Midbrain (tissue), 1 donor: ENCODE measurements around the gene CPM.

Experiments
- DNase-seq: peaks from one replicate; lab custom pipeline; 2025; lab: John Stamatoyannopoulos, UW

The CPM gene

DNA sequence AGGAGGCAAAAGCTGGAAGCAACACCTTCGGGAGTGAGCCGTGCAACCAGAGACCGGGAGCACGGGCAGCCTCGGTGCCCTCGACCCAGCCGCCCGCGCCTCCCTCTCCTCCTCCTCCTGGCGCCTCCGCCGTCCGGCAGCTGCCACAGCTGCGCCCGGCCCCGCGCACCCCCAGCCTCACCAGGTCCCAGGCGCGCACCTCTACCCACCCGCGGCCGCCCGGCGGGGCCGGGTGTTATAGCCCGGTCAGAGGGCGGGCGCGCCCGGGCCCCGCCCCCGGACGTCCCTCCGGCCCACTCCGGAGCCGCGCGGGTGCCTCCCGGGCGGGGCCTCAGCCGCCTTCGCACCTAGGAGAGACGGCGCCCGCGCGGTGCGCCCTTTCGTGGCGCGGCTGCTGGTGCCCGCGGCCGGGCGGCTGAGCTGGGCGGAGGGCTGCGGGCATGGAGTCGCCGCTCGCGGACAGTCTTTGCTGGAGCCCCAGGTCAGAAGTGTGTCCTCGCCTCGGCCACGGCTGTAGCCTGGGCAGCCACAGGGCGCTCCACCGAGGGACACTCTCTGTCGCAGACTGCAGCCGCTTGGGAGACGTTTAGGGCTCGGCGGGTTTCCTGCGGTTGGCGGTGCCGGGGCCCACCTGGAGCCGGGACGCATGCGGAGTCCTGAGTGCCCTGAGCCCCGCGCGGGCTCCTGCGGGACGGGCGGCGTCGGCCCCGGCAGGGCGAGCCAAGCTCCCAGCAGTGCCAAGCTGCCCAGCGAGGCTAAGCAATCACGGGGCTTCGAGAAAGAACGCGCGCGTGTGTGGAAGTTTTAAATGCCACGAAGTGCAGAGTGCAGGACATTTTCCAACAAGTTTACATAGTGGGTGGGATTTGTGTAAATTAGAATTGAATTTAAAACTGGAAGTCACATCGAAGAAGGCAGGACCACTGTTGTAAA is at the start of gene CPM:
Gene CPM, minus strand, starts transcription at position 211 of the 933 bp plus-strand sequence. CDS start 334 bp downstream, outside the sequence.
- peak; percentile 81 for DNase-seq

DNA sequence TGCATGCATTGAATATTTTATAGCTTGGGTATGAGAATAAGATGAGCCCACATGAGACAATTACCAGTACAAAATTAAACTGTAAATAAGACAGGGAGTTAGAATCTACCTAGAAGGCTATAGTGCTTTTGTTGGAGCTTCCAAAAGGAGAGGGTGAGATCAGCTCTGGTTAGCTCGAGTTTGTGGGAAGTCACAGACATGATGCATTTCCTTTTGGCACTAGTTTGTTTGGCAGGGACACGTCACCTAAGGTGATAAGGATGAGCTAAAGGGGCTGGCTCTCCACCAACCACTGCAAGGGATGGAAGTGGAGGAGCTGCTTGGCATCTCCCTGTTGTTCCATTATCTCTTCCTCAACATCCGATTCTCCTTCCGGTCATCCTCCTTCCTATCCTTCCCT is 48.5 kb upstream of the CPM start:
- DNase-seq = no peak

DNA sequence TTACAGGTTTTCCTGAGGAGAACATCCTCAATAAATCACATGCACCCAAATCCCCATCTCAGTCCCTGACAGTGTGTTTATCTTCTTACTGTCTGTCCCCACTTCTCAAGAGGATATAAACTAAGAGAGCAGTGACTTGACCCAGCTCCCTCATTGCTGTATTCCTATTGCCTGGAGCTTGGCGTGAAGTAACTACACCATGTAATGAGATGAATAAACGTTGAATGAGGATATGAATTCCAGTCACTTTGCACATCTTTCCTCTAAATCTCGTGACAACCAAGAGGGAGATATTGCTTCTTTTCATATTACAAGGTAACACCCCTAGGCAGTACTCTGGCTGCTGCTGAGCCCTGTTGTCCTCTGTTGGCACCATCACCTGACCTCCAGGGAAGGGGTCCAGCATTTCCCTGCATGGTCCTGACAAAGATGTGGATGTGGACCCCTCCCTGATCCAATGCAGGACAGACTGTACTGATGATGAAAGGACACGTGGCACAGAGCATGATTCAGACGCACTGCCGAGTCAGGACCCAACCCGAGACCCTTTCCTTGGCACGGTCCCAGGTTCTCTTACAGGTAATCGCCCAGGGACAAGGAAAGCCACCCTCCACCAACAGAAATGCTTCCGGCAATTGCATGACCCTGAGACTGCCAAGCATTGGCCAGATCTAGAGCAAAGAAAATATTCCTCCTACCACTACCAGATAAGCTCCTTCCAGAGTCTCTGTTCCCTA is 47.7 kb upstream of the CPM start:
- no peak for DNase-seq

DNA sequence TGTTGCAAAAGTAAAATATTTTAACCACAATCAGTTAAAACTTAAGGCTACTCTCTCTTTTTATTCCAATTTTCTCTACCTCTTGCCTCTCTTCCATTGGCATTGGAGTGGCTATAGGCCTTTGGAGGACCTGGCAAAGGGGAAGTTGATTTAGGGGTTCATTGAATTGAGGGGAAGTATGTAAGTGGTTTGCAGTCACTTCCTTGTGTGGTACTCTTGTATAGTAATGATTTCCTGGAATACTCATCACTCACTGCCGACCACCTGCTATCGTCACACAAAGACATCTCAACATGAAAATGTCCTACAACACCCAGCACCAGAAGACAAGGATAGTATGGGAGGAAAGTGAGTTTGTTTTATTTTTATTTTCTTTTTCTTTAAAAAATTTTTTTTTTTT is 45.7 kb upstream of the CPM start:
- no peak for DNase-seq

DNA sequence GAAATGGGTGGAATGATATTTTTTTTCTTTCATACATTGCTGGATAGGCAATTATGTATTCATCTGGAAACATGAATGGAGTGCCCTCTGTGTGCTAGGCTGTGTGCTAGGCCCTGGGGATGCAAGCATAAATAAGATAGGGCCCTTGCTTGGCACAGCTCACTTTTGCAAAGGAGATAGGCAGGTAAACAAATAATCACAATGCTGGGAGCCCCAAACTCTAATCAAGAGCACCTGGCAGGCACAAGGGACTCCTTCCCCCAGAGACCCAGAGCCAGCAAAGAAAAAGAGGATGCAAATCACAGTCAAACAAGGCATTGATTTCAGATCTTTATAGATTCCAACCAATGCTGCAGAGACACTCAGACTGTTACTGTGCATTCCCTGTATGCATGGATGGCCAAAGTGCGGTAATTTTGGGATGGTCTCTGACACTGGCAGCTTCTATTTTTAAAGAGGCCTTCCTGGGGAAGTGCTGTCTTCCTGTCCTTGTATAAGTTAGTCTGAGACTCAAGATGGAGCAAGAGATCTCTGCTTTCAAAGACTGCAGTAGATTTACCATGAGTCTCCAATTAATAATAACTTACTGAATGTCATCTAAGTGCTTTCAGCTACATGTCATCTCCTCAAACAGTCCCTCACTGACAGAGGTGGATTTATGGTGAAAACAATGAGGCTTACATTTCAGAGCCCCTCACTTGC is 45.1 kb upstream of the CPM start:
- DNase-seq = peak; percentile 62

DNA sequence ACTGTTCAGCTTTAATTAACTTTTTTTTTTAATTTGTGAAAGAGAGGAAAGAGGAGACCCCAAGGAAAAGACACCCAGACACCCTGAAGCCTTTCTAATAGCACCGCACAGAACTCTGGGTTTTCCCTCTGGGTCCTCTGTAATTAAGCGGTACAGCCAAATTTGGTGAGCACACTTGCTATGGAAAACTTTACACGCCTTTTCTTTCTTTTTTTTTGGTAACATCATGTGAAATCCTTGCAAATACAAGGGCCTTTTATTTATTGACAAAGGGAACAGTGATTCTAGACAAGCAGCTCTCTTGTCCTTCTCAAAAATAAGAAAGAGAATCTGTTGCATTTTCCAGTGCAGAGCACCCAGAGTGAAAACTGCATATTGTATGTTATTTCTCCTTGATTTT is 44.4 kb upstream of the CPM start:
- DNase-seq = peak; percentile 80

DNA sequence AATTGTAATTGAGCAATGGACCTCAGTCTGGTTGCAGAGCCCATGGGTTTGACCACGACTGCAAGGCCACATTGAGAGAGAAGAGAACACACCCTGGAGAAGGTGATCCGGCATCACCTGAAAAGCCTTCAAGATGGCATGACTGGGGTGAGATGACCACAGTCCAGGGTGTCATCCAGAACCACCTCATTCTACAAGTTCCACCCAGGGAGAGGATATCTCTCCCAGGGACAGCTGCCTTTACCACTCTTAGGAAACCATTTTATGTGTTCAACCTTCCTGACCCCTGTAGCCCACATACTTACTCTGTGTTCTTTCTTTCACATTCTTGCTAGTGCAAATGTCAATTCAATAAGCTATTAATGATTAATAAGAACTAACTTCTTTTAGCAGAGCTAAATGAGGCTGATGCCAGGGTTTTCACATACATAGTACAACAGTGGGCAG is 43.4 kb upstream of the CPM start:
- no peak for DNase-seq

DNA sequence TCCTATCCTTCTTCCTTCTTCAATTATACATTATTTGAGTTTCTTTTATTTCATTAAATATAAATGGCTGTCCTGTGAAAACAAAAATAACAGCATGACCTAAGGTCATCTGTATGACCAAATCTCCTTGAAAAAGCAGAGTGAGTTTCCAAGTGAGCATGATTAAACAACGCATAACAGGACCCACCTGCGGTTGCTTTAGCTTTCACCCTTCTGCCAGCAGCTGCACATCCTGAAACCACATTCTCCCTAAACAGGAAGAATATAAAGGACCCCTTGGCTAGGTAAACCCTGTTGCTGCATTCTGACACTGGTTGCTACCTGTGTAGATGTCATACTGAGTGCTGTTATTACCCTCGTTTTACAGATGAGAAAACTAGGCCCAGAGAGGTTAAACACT is 42.8 kb upstream of the CPM start:
- no peak for DNase-seq

DNA sequence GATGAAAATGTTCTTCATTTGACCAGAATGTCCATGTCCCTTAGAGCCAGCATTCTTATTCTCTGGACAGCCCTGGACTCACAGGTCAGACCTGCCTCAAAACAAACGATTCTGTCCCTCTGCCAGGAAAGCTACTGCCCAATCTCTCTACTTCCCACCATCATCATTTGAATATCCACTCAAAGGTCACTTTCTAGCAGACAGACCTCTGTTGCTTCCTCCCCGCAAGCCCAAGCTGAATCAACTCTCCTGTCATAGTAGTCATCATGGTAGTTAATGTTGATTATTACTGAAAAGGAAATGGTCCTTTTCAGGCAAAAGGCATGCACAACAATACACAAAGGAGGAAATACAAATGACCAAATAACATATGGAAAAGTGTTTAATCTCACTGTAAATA is 39.6 kb upstream of the CPM start:
- DNase-seq = no peak

DNA sequence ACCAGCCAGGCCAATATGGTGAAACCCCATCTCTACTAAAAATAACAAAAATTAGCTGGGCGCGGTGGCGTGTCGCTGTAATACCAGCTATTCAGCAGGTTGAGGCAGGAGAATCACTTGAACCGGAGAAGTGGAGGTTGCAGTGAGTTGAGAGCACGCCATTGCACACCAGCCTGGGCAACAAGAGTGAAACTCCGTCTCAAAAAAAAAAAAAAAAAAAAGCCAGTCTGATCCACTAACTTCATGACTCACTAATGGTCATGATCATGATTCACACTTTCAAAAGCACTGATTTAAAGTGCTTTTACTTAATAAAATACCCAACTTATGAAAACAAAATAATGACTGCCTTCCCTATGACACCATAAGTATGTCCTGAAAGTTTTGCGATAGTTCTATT is 38.4 kb upstream of the CPM start:
- DNase-seq = no peak

DNA sequence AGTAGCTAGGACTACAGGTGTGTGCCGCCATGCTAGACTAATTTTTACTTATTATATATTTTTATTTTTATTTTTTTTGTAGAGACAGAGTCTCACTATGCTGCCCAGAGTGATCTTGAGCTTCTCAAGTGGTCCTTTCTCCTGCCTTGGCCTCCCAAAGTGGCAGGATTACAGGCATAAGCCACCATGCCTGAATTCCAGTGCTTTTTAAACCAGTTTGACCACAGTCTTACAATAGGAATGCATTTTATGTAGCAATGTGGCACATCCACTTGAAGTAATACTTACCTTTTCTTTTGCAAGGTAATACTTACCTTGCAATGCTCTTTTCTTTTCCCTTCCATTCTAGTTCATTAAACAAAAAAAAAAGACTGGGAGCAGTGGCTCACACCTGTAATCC is 38.0 kb upstream of the CPM start:
- DNase-seq = no peak

DNA sequence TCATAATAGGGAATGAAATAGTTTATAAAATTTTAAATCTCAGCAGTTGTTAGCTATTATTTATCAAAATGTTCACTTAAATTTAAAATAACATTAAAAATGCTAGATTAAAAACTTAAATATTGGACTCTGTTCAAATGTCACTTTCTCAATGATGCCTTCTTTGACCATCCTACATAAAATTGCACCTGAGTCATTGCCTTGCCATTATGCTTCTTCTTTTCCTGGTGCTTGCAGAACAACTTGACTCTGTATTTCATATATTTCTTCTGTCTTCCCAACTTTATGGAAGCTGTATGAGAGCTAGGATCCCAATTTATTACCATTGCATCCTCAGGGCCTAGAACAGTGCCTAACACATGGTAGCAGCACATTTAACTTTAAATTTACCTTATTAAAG is 37.3 kb upstream of the CPM start:
- DNase-seq = no peak

DNA sequence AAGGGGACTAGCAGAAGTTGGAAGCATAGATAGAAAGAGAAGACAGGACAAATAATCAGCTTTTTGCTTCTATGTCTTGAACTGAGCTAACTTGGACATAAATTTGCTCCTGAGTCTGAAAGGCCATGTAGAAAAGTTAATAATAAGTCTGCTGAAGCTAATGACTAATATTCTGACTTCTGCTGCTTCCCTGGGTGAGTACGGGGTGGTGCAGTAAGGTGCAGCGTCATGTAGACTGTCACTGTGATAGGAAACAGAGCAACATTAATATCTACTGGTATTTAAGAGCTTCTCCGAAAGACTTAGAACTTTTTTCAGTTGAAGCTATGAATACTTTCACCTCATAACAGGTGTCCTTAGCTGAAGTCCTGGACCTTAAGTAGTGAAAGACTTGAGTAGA is 34.1 kb upstream of the CPM start:
- DNase-seq = no peak

DNA sequence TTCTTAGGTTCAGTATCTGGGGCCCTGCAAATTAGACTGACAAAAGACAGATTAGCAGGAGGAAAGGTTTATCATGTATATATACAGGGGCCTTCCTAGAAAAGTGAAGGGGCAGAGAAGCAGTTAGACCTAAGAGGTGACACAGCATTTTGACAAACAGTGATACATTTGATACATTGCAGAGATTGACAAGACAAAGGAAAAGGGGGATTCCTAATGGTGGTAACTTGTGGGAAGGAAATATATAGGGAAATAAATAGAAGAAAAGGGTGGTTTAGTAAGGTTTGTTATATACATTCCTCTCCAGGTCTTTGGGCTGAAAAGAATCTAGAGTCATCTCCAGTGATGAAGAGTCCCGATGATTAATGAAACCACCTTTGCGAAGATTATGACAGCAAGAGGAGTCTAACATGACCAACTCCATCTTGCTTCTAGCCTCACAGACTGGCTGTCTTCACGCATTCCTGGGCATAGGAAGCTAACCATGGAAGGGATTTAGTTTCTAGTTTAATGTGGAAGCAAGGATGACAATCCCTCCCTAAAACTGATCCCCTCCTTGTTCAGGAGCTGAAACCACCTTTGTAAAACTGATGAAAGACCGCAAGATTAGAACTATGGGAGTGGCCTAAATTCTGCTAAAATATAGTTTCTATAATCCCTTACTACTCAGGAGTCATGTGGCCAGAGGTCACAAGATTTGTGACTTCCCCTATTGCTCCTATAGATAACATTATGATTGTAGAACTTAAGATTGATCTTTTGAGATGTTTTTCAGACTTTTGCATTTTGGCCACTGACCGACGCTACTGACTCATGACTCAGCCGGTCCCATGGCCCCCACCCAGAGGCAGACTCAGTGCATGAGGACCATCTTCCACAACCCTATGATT is 31.1 kb upstream of the CPM start:
- DNase-seq = no peak

DNA sequence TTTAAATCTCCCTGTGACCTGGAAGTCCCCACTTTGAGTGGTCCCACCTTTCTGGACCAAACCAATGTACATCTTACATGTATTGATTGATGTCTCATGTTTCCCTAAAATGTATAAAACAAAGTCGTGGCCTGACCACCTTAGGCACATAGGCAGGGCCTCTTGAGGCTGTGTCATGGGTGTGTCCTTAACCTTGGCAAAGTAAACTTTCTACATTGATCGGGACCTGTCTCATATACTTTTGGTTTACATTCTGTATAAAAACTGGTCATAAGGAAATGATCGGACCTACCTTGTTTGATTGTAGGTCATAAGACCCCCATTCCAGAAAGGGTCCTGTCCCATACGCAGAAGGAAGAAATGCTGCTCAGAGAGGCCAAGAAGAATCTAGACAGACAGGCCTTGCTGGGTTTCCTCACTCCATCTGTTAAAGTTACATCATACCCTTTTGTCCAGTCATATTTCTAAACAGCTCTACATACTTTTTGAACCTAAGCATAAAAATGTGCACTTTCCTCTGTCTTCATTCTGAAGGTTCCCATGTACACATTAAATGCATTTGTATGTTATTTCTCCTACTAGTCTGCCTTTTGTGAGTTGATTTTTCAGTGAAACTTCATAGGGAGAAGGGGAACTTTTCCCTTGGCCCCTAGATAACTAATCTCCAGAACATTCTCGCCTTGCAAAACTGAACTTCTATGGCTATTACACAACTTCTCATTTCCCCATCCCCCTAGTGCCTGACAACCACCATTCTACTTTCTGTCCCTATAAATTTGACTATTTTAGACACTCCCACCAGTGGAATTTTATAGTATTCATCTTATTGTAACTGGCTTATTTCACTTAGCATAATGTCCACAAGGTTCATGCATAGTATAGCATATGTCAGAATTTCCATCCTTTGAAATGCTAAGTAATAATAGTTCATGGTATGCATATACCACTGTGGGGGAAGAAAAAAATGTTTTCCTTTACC is 30.2 kb upstream of the CPM start:
- no peak for DNase-seq

DNA sequence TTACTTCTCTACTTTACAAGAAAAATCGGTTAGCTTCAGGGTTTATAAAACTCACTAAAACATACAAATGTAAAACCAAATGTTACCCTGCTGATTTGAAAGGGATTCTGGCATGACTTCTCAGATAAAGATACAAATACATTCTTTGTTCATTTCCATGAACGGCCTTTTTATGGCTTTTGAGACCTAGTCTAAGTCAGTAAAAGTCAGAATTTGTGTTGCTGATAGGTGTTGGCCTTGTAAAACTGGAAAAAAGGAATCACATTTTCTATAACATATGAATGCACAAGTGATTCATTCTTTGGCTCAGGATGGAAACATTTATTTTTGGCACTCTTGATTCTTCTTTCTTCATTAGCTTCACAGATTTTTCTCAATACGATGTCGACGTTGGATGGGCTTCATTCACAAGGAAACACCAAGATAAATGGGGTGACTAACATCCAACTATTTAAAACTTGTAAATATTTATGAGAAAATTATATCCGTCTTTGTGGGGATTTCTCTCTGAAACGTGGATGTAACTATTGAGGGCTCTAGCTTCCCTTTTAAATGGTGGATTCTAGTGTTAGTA is 27.0 kb upstream of the CPM start:
- no peak for DNase-seq

DNA sequence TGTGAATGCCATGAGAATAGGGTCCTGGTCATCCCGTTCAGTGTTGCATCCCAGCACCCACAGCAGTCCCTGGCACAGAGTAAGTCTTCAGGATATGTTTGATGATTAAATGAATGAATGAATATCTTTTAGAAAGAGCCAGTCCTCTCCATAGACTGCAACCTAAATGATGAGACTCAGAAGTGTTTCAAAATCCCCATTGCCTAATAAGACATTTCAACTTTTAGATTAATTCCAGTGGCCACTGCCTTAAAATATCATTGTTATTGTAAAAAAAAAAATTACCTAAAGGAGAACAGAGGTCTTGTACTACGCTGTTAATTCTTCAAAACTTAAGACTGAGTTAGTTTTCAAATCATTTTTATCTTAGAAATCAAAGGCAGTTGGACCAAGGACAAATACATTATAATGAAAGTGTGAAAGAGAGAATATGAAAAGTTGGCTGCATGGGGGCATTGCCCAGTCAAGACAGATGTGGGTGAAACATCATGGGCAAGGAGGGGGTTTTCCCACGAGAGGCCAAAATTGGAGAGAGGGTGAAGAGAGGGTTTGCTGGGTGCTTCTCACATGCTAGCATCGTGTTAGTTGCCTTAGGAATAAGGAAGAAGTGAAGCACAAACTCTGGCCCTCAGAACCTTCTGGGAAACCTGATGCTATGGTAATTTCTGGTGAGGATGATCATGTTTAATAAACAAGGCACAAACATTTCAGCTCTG is 26.3 kb upstream of the CPM start:
- DNase-seq = no peak

DNA sequence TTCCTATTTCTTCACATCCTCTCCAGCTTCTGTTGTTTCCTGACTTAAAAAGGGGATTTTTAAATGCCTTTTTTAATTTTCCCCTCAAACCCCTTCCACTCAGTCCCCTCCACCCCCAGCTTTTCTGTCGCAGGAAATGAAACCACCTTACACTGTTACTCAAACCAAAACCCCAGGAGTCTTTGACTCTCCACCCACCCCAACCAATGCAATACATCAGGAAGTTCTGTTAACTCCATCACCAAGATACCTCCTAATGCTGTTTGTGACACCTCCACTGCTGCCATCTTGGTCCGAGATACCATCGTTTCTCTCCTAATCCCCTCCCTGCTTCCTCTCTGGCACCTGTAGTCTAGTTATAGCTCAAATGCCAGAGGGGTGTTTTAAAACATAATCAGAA is 25.4 kb upstream of the CPM start:
- DNase-seq = no peak

DNA sequence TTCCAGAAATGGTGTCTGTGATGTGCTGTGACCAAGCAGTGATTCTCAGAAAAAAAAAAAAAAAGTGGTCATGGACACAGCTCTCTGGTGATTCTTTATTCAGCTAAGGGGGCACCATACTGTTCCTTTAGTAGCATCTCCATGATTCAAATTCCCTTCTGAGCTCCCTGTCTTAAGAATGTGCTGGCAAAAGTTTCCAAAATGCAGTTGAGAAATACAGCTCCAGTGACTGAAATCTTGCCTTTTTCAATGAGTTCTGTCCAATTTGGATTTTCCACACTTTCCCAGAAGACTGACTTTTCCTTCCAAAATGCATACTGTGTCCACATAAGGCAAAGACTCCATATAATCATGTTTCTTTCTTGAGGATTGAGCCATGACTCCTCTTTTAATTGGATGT is 24.3 kb upstream of the CPM start:
- DNase-seq = no peak
